Stimulated activated CD8-positive, alpha-beta memory T cell treated with anti-CD3 and anti-CD28 coated beads, Interleukin-12 subunit alpha, Interleukin-12 subunit beta, amount 100 ng/mL, for 24 hours (primary cell): ENCODE results near the gene OXLD1.

Source experiments
- DNase-seq: peaks from one replicate; pipeline ENCODE4 v3.0.0-alpha.2; 2020; ENCODE audit errors: extremely low read depth

Gene OXLD1

GRCh38 chr17:81616877-81617276 lies 49.5 kb downstream of the OXLD1 start:
- DNase-seq: no peak

DNA sequence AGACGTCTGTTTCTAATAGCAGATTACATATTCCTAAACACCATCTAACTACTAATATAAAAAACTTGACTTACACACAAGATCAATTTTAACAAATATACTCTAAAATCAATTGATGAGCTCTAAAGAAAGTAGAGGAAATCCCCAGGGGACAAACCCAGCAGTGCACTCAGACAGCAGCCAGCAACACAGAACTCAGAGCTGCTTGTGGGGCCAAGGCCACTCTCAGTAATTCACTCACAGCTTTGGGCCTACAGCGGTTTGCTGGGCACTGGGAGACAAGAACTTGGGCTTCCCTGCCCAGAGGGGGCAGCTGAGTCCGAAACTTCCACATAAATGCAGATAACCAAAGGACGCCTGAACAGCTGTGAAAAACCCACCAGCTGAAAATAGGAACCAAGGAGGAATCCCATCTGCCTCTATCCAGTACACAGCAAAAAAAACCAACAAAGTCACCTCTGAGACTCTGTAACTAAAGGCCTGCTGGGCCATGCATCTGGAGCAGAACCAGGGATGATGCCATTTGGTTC lies 50.9 kb downstream of the OXLD1 start:
- DNase-seq: no peak
